Measurements from ENCODE around the gene ITGB3.
"Not testable (repeated sequence)": the region's sequence is repeated elsewhere in the genome, so short reads cannot be mapped to it uniquely, and the experiment has no call there.

Gene ITGB3

DNA sequence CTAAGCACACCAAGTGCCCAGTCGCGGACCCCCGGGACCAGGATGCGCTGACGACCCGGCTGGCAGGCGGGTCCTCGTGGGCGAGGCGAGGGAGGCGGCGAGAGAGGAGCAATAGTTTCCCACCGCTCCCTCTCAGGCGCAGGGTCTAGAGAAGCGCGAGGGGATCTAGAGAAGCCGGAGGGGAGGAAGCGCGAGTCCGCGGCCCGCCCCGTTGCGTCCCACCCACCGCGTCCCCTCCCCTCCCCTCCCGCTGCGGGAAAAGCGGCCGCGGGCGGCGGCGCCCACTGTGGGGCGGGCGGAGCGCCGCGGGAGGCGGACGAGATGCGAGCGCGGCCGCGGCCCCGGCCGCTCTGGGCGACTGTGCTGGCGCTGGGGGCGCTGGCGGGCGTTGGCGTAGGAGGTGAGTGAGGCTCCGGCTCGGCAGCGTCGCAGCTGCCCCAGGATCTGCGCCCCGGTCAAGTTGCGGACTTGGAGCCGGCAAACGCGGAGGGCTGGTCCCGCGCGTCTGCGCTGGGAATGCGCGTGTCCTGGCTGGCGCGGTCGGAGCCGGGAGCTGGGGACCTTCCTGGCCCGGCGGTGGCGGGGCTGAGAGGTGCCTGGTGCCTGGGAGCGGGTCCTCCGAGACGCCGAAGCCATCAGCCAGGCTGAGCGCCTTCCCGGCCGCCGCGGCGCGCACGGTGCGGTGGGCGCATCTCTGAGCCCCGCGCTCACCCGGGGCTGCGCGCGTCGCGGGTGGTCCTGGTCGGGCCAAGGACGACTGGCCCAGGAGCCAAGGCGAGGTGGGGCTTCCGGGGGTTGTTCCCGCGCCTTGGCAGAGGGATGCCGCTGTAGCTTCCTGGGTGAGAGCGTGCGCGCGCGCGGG is at the start of gene ITGB3:
Gene ITGB3, plus strand, starts transcription at position 287 of the 862 bp plus-strand sequence. Its CDS starts 35 bp downstream, at position 322.
- DNase-seq (ENCODE audit: low spot score): peak; percentile 48

DNA sequence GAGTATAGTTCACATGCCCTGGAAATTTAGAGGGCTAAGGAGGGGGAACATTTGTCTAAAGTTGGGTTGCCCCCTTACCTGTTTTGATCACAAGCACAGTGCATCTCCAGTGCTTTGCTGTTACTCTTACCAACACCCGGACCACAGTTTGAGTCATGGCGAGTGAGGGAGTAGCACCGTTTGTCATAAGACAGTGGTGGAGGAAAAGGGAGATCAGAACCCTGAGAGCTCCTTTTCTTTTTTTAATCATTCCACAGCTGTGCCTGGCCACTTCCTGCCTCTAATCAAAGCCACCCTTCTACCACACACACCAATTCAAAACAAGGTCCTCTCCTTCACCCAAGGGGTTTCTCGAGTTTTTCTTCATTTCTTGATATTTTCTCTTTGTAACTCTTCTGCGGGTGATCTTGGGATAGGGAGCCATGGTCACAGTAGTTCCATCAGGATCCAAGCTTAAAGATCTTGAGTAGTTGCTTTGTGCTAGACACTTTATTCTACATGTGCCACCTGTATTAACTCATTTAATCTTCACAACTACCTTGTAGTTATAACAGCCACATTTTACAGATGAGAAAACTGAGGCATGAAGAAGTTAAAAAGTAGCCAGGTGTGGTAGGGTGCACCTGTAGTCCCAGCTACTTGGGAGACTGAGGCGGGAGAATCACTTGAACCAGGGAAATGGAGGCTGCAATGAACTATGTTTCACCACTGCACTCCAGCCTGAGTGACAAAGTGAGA is 49.5 kb upstream of the ITGB3 start:
- no peak for DNase-seq (ENCODE audit: low spot score)

GRCh38 chr17:47204722-47205418 is 48.8 kb upstream of the ITGB3 start:
- peak; percentile 75 for DNase-seq (ENCODE audit: low spot score)

GRCh38 chr17:47205419-47205963 is 48.1 kb upstream of the ITGB3 start:
- peak; percentile 16 for DNase-seq (ENCODE audit: low spot score)

GRCh38 chr17:47207143-47208067 is 46.2 kb upstream of the ITGB3 start:
- DNase-seq (ENCODE audit: low spot score): no peak

- no peak for DNase-seq (ENCODE audit: low spot score)
These were observed 44.7 kb upstream of the ITGB3 start, which contains the start of gene MYL4 for GRCh38 chr17:47208744-47209488. Gene MYL4, plus strand, starts transcription at chr17:47209348. Its CDS starts 75 bp downstream, at chr17:47209423.

DNA sequence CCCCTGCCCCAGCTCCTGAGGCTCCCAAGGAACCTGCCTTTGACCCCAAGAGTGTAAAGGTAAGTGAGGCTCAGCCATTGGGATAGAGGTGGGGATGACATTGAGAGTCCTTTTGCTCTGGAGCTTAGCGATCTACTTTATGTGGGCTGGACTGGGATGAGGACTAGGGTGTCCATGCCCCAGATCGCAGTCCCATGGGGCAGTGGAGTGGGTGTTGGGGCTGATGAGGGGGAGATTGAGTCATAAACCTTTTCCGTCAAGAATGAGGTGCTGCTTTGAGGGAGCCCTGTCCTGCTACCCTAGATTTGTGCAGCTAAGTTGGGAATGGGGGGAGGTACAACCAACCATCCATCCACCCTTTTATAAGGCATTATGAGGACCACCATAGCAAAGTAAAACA is 44.1 kb upstream of the ITGB3 start:
- no peak for DNase-seq (ENCODE audit: low spot score)

DNA sequence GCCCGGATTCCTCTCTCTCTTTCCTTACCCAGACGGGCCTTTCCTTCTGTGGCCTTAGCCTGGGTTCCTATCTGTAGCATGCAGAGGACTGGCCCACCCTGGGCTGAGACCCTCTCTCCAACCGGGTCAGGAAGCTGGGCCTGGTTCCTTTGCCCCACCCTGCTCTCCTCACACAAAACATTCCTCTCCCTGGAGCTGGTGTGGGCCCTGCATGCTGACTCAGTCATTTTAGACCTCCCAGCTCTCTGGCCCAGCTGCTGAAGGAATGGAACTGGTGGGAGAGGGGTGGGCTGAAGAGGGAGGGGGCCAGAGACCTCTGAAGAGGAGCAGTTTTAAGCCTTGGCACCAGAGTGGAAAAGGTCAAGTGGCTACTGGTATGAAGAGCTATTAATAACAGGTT is 43.5 kb upstream of the ITGB3 start:
- DNase-seq (ENCODE audit: low spot score): no peak

DNA sequence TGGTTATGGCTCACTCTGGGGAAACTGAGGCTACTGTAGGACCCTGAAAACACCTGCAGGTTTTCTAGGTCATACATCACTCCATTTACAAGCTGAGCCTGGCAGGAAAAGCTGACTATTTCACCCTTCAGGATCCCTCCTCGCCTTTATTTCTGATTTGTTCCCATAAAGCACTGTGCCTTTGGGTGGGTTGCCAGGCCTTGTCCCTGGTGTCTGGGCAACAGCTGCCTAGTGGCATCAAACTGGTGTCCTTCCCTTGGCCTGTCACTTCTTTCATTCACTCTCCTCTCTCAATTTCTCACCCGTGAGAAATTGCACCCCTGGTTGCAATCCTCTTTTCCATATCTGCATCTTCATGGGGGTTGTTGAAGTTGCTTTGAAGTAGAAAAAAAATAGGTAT is 42.8 kb upstream of the ITGB3 start:
- no peak for DNase-seq (ENCODE audit: low spot score)

GRCh38 chr17:47212458-47212857 is 41.2 kb upstream of the ITGB3 start:
- no peak for DNase-seq (ENCODE audit: low spot score)

DNA sequence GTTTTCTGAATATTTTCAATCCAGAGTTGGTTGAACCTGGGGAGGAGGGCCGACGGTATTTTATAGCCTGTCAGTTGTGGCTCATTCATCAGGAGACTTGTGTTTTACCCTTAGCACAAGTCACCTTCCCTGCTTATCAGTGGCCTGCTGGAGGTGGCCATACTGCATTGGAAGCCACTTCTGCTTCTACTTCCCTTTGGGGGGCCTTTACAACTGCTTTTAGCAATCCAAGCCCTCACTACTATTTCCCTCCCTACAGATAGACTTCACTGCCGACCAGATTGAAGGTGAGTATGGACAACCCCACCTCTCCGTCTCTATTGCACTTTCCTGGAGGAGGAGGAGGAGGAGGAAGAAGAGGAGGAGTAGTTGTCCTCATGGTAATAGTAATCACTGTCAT is 40.1 kb upstream of the ITGB3 start:
- no peak for DNase-seq (ENCODE audit: low spot score)

GRCh38 chr17:47214931-47215330 is 38.7 kb upstream of the ITGB3 start:
- DNase-seq (ENCODE audit: low spot score): no peak

- not testable (repeated sequence) for DNase-seq (ENCODE audit: low spot score)
These were observed 36.8 kb upstream of the ITGB3 start for GRCh38 chr17:47216821-47217220.

DNA sequence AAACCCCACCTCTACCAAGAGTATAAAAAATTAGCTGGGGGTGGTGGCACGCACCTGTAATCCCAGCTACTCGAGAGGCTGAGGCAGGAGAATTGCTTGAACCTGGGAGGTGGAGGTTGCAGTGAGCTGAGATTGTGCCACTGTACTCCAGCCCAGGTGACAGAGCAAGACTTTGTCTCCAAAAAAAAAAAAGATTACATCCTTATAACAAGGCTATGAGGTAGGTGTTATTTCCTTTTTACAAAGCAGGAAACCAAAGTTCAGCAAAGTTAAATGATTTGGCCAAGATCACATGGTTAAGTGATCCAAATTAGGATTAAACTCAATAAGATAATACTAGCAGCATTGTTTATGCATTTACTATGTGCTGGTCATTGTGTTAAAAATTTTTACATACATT is 36.3 kb upstream of the ITGB3 start:
- DNase-seq (ENCODE audit: low spot score): not testable (repeated sequence)

DNA sequence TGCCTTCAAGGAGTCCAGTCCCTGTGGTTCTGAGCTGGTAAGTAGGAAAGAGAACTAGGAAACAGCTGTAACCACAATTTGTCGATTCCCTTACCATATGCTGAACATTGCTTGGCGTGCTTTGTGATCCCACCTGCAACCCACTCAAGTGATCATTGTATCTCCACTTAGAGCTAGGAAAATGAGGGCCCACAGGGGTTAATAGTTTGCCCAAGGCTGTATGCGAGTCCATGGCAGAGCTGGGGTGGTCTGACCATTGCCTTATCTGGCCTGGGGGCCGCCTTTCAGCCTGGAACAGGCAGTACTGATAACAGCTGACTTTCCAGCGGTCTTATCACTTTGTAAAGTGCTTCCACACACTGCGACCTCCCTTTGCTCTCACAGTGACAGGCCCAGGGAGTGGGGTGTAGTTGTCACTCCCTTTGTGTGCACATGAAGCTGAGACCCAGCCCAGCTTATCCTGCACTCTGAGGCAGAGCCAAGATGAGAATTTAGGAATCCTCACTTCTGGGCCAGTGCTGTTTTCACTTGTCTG is 34.7 kb upstream of the ITGB3 start:
- no peak for DNase-seq (ENCODE audit: low spot score)

- no peak for DNase-seq (ENCODE audit: low spot score)
These were observed 33.8 kb upstream of the ITGB3 start for GRCh38 chr17:47219621-47220475.

DNA sequence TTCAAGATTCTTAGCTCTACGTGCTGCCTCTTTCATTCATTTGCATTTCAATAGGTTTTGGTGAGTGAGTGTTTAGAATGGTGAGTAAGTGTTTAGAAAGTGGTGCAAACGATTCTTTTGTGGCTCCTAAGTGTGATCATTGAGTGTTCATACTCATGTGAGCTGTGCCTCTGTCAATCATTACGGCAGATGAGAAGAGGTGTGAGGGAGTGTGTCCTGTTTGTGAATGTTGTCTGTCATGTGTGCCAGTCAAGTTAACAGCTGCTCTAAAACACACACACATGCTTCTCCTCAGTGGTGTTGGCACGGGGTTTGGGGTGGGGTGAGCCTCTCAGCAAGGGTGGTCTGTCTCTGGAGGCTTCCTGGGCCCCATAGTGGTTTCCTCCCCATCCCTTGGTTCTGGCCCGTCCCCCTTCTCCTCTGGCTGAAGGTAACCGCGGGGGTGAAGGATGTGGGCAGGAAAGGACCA is 33.1 kb upstream of the ITGB3 start:
- DNase-seq (ENCODE audit: low spot score): no peak

DNA sequence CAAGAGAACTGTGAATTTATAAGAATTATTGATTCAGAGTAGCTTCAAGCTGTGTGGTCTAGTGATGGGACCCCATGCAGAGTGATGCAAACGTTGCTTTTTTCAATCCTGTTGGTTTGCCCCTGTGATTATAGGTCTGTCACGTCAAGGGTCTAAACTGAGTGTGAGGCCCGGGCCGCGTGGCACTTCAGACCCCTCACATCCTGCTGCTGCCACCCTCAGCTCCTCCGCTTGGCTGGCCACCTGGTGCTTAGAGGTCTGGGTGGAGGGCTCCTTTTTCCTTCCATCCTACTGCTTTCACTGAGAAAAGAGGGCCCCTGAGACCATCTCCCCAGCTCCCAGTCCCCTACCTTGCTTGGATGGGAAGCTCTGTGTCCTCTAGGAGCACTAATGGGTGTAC is 32.5 kb upstream of the ITGB3 start:
- DNase-seq (ENCODE audit: low spot score): no peak

DNA sequence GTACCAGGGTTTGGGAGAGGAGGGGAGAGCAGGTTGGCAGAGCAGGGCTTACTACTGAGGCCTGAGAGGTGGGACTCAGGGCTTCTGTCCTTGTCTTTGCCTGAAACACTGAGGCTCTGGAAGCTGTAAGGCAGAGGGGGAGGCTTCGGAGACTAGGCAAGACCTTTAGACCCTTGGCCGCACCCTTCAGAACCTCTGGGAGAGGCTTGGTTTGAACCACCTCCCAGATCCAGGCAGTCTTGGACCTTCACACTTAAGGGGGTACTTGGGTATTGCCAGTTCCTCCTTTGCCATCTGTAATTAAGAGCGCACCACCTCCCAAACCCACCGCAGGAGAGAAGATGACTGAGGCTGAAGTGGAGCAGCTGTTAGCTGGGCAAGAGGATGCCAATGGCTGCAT is 31.6 kb upstream of the ITGB3 start:
- DNase-seq (ENCODE audit: low spot score): no peak

Data from Ammon's horn (tissue), 1 donor.